NCI-H226 (cell line): ENCODE measurements around the gene GFPT1.

Source experiments
- DNase-seq: peaks from one replicate; pipeline ENCODE4 v3.0.0-alpha.2; 2015

The GFPT1 gene

DNA sequence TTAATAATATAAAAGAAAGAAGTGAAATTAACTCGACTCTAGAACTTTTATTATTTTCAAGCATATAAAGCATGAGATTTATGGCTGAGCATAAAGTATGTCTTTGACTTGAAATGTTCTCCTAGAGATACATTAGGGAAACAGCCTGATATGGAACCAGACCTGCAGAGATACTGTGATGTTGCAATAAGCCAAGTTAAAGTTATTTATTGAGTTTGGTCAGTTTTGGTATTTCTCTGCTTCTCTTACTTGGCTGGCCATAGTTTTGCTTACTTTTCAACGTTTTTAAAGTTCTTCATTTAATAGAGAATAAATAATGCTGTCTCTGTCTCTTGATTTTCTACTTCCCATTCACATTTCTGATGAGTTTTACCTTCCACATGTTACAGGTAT lies 76.0 kb downstream of the GFPT1 start:
- DNase-seq, result no peak

DNA sequence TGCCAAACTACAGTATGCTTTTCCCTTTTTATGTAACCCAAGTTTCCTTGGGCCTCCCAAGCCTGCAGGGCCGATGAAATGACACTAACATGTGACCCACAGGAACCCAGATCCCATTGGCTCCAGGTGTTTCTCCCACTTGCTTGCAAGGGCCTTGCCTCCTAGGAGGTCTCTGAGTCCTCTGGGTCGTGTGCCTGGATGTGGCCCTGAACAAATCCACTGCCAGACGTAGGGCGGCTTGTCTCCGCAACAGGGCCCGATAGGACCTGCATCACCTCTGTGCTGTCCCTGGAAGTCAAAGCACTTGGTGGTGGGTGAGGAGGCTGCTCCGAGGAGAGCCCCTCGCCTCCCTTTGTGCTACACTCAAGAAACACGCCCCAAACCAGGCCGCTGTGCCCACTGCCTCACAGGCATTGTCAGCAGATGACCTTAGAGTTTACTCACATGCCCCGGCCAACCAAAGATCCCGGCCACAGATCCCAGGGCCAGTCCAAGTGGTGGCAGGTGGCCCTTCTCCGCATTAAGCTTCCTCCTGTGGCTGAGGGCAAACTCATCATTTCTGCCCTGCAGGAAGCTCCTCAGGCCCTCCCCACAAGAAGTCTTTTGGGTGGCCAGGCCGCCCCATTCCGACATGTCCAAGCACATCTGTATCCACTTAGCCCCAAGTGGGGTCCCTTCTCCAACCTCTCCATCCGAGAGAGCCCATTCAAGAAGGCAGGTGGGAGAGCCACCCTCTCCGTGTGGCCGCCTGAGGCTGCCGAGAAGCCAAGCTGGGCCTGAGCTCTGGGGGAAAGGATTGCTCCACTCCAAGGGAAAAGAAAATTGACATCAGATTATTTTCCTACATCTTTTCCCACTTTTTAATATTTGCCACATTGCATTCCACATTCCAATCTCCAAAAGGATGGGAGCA lies 76.7 kb downstream of the GFPT1 start:
- no peak for DNase-seq

DNA sequence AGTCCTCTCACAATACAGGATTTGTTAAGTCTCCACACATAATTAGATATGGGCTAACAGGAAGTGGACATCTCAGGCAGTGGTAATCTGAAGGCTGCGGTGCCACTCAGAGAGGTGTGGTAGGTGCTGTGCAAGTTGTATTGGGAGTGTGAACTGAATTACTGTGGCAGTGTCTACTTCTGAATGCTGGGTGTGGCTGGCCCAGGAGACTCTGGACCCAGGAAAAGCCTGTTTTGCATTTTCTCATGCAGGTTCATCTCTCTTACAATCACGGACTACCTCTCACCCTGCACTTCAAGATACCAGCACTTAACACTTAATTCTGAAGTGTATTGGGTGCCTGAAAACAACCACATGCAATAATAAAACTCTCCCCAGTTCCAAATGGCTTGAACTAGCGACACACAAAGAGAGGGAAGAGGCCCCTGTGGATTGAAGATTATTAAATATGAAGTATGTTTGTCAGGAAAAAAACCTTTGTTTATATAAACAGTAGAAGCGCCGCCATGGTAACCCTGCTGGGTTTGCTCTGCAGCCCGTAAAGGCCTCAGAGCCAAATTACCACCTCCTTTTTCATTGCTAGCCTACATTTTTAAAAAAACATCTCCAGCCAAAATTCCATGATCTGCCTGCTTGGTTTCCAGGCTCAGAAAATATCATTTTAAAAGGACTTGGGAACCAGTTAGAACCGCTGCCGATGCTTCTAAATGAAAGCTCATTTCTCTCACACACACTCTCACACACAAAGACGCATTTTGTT lies 77.5 kb downstream of the GFPT1 start:
- DNase-seq, result peak; percentile 34

DNA sequence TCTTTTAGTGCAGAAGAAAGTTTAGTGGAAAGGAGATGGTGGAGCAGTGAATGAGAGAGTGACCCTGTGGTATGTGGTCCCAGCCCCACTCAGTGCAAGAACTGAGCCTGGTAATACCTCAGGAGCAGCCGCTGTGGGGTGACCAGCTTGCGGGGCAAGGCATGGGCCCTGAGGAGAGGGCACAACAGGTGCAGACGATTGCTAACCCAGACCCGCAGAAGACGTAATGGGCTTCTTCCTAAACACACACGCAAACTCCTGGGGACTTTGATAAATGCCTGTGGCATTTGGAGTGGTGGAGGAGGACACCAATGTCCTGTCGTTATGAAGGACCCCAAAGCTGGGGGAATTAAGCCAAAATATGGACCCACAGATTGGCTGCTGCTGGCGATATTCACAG lies 78.7 kb downstream of the GFPT1 start:
- DNase-seq, result no peak

DNA sequence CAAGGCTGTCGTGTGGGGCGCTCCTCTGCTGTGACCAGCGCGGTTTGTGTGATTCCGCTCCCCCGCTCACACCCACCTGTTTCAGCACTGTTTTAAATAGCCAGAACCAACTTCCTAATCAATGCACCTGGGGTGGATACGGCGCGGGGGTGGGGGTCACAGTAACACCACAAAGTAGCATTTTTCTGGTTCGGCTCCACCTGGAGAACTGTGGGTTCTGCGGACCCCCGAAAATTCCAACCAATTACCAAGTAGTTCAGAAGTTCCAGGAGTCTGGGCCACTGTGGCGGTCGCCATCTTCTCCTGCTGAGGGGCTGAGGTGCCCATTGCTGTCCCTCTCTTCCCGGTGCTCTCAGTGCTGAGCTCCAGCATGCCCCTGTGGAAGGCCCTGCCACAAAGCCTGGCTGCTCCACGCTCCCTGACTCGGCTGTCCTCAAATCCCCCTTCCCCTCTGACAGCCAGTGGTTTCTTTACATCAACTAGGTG lies 79.4 kb downstream of the GFPT1 start:
- no peak for DNase-seq

DNA sequence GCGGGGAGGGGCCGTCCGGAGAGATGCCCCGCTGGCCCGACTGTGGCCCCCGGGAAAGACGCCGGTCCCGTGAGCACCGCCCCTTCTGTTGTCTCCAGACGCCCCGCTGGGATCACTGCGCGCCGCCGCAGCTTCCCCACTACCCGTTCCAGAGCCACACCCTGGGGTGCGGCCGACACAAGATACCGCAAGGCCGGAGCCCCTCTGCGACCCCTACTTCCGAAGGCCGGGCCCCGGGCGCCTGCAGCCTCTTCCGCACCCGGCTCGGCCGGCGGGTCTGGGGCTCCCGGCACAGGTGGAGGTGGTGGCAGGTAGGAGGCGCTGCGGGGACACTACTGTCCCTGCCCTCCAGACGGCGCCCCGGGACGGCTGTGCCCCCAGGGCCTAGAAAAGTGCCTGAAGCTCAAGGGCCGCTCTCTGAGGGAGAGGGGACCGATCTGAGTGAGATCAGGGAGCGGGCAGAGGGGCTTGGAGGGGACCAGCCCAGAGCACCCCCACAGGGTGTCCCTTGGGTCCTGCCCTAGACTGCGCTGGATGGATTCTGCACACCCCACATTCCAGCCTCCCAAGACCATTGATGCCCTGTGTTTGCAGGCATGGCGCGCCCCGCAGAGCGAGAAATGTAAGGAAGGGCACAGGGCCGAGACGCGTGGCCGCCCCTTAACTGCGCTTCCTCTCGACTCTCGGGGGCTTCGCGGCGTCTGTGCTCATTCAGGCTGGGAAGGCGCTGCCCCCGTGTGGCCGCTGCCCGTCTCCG lies 80.0 kb downstream of the GFPT1 start:
- DNase-seq, result peak; percentile 72

DNA sequence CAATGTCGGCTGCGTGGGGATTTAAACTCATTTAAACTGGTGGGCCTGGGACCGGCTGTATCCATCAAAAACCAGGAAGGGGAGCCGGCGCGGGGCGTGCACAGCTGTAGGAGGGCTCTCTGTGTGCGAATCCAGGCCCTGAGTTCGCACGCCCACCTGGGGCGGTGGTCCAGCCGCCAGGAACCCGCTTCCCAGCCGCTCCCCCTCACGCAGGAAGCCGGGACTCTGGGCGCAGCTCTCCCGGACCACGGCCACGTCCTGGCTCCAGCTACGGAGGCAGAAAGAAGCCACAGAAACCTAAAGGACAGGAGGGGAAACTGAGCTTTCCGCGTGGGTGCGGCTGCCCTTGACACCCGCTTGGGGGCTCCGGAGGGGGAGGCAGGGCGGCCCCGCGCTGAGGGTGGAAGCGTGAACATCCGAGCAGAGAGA lies 80.6 kb downstream of the GFPT1 start:
- no peak for DNase-seq

DNA sequence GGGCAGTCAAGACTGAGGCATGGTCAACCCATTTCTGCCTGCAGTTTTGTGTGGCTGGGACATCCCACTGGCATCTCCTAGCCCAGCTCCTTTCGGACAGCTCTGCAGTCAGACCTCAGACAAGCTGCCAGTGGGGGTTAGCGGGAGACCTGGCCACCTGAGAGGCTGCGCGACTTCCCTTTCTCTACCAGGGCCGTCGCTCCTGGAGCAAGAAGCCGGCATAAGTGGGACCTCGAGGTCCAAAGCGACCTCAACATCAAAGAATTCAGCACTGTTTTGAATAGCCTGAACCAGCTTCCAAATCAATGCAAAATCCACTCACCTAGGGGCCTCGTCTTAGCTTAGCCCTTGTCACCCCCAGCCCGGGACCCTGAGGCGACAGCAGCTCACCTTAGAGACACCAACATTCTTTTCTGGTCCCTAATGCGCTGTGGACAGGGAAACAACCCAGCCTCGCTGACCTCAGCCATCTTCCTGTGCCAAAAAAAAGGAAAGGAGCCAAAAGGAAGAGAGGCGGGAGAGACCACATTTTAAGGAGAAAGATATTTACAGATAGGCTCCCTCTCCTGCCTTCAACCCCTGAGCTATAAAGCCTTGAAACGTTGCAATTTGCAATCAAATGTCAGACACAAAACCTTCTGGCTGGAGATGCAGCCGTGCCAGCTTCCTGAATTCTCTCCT lies 81.2 kb downstream of the GFPT1 start:
- no peak for DNase-seq

DNA sequence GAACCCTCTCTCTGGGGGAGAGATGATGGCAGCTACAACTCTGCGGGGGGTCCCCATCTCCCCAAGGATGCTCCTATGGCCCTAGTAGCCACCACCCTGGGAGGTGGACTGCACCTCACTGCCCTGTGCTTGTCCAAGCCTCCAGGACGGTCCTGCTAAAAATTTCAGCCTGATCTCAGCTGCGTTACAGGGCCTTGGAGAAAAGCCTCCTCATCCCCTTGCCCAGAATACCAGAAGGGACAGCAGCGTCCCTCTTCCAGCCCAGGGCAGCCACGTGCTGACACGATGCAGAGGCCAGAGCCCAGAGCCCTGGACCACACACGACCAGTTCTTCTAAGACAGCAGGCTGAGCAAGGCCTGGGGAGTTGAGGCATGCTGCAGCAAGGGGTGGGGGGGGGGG lies 81.9 kb downstream of the GFPT1 start:
- DNase-seq, result no peak

DNA sequence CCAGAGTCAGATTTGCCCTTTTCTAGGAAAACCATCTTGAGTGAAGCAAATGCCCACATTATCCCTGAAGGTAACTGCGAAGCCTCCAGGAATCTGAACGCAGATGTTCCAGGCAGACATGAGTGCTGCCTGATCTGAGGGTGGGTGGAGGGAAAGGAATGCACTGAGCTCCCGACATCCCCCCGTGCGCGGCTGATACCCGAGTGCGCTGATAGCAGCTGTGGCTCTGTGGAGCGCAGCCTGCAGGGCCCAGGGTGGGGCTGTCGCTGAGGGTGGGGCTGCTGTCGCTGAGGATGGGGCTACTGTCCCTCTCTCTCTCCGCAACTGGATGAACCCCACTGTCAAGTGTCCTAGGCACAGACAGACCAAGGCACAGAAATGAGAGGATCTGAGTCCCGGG lies 82.4 kb downstream of the GFPT1 start:
- no peak for DNase-seq

DNA sequence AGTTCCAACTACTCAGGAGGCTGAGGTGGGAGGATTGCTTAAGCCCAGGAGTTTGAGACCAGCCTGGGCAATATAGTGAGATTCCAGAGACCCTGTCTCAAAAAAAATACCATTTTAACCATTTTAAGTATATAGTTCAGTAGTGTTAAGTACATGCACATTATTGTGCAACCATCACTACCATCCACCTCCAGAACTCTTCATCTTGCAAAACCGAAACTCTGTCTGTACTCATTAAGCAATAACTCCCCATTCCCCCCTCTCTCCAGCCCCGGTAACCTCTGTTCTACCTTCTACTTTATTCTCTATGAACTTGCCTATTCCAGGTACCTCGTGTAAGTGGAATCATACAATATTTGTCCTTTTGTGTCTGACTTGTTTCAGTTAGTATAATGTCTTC lies 86.4 kb downstream of the GFPT1 start:
- DNase-seq, result no peak

DNA sequence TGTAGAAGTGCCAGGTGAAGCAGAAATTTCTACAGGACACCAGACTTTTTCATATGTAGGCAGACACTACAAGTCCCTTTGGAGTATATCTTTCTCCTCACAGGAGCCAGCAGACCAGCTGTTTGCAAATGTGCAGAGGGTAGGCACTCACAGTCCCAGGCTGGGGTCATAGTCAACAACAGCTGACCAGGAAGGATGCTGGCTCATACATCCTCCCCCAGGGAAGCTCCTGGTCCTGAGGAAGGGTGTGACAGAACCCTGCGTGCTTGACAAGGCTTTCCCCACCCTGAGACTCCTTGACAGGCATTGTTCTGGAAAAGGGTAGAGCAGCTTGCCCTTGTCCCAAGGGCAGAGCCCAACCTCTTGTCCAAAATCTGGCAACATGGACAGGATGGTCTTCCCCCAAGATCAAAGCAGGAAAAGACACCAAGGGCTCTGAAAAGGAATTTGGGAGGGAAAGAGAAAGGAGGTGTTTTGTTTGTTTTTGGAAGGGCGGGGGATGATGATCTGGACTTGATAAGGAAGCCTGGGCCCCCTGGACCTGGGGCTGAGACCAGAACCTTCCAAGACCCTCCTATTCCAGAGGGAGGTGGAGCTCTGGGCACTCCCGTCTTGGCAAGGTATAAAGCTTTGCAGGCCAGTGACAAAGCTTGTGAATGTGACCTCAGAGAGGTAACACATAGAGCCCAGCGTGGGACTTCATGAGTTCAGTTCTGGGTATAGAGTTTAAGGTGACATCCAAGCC lies 87.1 kb downstream of the GFPT1 start:
- no peak for DNase-seq

DNA sequence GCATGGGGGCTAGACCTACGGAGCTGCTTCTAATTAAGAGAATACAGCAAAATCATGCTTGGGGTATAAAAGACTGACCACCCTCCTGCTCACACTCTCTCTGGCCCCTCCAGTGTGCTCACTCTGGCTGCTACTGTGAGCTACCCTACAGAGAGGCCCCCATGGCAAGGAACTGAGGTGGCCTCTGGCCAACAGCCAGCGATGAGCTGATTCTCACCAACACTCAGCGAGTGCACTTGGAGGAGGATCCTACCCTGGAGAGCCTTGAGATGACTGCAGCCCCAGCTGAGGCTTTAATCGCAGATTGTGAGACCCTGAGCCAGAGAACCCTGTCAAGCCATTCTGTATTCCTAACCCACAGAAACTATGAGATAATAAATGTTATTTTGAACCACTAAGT lies 88.2 kb downstream of the GFPT1 start:
- DNase-seq, result peak; percentile 47

DNA sequence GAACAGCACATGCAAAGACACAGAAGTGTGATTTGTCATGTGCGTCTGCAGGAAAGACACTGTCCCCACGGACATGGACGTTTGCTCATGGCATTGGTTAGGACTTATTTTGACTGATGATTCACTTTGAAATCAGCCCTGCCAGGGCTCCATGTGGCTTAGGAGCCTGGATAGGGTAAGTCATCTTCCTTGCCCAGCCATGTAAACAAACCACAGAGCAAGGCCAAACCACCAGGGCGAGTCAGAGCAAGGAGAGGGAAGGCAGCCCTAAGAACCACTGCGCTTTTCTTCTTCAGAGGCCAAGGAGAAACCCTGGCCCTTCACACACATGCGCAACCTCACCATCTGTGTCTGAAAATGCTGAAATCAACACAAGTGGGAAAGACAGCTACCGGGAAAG lies 88.8 kb downstream of the GFPT1 start:
- DNase-seq, result peak; percentile 83

DNA sequence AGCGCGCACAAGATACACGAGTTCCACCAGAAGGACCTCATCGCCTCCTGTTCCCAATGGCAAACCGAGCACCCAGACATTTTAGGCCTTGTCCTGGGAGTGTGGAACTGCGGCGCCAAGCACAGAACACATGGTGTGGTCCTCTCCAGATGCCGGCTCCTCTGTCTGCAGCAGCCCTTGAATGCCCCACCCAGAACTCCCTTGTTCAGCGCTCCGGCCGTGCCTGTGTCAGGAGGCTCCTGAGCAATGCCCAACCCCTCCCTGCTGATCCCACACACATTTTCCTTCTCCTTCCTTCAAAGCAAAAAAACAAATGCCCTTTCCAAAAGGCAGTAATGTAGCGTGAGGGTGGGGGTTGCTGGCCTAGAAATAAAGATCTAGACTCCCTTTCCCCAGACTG lies 89.8 kb downstream of the GFPT1 start:
- no peak for DNase-seq

DNA sequence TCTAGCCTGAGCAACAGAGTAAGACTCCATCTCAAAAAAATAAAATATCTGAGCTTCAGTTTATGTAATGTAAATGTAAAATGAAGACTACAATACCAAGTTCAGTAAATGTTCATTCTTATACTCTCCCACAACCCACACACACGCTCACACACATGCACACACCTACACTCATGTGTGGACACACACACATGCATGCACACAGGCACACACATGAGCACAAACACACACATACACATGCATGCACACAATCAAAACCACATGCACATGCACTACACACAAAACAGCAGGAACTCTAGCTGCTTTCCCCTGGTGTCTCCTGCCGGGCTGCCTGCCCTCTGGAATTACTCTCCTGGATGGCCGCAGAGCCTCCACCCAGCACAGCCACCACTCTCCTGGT lies 90.6 kb downstream of the GFPT1 start:
- DNase-seq, result no peak

DNA sequence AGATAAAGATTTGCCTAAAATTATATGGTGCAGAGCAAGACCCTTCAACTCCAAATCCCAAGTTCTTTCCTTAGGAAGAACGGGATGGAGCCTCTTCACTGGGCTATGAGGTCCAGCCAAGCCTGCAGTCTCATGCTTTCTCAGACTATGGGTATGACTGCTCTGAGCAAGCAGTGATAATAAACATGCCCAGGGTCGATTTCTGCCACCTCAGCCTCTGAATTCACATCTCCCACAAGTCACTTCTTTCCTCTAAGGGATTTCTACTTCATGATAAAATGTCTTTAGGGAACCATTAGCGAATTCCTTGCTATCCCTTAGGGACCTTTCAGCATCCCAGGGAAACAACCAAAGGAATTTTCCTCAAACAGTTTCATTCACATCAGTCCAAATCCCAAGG lies 94.8 kb downstream of the GFPT1 start:
- DNase-seq, result no peak

DNA sequence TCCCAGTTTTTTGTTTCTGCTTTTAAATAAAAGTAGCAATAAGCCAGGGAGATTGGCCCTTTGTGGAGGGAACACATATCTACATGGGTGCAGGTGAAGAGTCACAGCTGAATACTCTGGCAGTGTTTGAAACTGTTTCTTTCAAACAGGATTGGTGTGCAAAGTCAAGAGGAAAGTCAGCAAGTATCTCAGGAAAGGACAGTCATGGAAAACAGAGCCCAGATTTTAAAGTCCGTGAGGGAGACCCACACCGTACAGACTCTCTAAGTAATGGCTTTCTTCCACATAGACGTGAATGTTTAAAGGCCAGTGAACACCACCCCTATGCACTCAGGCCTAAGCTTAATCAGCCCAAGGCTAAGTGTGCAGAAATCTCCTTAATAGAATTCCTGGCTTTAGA lies 95.3 kb downstream of the GFPT1 start:
- no peak for DNase-seq

DNA sequence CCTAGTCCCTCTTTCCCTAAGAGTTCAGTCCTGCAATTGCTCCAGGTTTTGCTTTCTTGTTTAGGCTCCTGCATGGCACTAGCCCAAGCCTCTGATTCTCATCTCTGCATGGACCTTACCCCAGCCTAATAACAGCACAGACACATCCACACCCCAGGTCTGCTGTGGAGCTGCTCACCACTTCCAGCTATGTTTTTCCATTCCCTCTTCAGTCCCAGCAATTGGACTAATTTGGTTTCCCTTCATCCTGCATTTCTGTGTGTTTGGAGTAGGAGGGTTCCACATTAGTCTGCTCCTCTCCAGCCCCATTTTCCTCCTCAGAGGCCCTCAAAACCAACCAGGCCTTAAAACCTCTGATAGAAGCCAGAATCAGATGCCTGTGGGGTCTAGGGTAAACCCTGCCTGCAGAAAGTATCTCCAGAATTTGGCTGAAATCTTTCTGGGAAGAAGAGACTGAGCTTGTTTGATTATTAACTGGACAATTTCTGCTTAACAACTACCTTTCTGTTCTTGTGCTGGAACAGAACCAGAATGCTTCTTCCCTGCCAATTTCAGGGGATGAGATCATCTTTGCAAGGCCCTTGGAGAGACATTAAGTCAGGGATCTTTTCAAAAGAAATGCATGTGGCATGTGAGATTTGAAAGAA lies 95.9 kb downstream of the GFPT1 start:
- peak; percentile 56 for DNase-seq

DNA sequence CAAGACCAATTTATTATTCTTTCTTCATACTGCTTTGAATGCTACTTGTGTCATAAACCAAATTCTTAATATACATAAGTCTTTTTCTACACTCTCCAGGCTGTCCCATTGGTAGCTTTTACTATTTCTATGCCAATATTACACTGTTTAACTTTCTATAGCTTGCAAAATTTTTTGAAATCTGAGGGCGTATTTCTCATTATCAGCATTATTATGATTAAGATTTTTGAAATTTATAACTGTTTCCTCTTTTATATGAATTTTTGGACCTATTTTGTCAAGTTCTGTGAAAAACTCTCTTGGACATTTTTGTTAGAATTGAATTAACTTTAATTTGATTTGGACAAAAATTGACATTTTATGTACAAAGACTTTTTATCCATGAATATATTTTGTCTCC lies 98.6 kb downstream of the GFPT1 start:
- no peak for DNase-seq

DNA sequence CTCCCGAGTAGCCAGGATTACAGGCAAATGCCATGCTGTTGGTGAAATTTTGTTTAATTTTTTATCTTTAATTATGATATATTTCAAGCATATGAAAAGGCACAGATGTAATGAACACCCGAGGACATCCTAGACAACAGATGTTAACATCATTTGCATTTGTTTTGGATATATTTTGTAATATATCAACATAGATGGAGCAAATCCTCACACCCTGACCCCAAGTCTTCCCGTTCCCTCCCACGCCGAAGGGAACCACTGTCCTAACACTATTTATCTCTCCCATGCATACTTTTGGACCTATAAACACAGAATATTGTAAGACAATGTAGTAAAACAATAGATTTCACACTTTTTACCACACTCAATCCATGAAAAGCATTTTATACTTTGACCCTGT lies 99.5 kb downstream of the GFPT1 start:
- DNase-seq, result no peak
